OCI-LY3 (cell line): Measurements from ENCODE around the gene OPTC.

ENCODE experiments used
- H2AFZ ChIP-seq: fragments of 200-600, 300-600 bp; shearing (Covaris generic); 2 replicates; pipeline ENCODE4 v1.6.0; 2014; ENCODE audit warnings: antibody characterized with exemption, low read depth, low read length
- H3K27ac ChIP-seq: fragments of 200-600, 300-600 bp; sonication (generic); 2 replicates; pipeline ENCODE4 v1.5.1; 2014; ENCODE audit warnings: mild to moderate bottlenecking, low read length, moderate library complexity, mixed read lengths
- H3K27me3 ChIP-seq: fragments of 200-600, 300-600 bp; sonication (generic); 2 replicates; pipeline ENCODE4 v1.6.1; 2014; ENCODE audit warnings: low read depth, low read length, mixed read lengths
- H3K36me3 ChIP-seq: fragments of 200-600, 300-600 bp; sonication (generic); replicated peaks from 2 replicates; pipeline ENCODE3; 2014; ENCODE audit warnings: low read depth, low read length, mixed read lengths
- H3K4me1 ChIP-seq: fragments of 300-600, 200-600 bp; sonication (generic); 2 replicates; pipeline ENCODE4 v1.6.1; 2014; ENCODE audit warnings: low read length, mixed read lengths
- H3K4me2 ChIP-seq: fragments of 200-600, 300-600 bp; sonication (generic); 2 replicates; pipeline ENCODE4 v1.6.1; 2014; ENCODE audit warnings: low read length, mixed read lengths
- H3K4me3 ChIP-seq: fragments of 300-600, 200-600 bp; sonication (generic); 2 replicates; pipeline ENCODE4 v1.5.1; 2014; ENCODE audit warnings: antibody characterized with exemption, mild to moderate bottlenecking, low read length, moderate library complexity
- H3K79me2 ChIP-seq: fragments of 300-600, 200-600 bp; shearing (Covaris generic); 2 replicates; pipeline ENCODE4 v1.6.1; 2014; ENCODE audit warnings: mild to moderate bottlenecking, low read length, mixed read lengths
- H3K9ac ChIP-seq: fragments of 300-600, 200-600 bp; shearing (Covaris generic); 2 replicates; pipeline ENCODE4 v1.6.0; 2014; ENCODE audit warnings: mild to moderate bottlenecking, low read length, moderate library complexity
- H3K9me3 ChIP-seq: fragments of 200-600, 300-600 bp; shearing (Covaris generic); 2 replicates; pipeline ENCODE4 v1.6.1; 2014; ENCODE audit warnings: low read length, mixed read lengths; ENCODE audit not compliant: insufficient read depth
- H4K20me1 ChIP-seq: fragments of 200-600, 300-600 bp; sonication (generic); 2 replicates; pipeline ENCODE4 v1.6.1; 2016; ENCODE audit warnings: low read length, mixed read lengths; ENCODE audit not compliant: insufficient read depth
- CTCF ChIP-seq: fragments of 200-600, 300-600 bp; sonication (generic); IDR thresholded peaks from 2 replicates; pipeline ENCODE4 v1.5.1; 2014; ENCODE audit warnings: antibody characterized with exemption, low read length, low read depth
- EZH2phosphoT487 ChIP-seq: fragments of 200-600 bp; shearing (Covaris generic); IDR thresholded peaks from 2 replicates; pipeline ENCODE4 v1.6.1; 2018; ENCODE audit warnings: antibody characterized with exemption, mixed run types, low read depth

Gene OPTC

GRCh38 chr1:203511513-203511912, 17.6 kb downstream of the OPTC start:
- H3K27ac ChIP-seq, result no peak overlapping the region
- H3K79me2 ChIP-seq, result no peaks in the 10 kb centered on the region
- H3K4me2 ChIP-seq, result no peak overlapping the region
- no peaks in the 10 kb centered on the region for H3K9me3 ChIP-seq
- peaks cover 18% of the 10 kb centered on the region for H3K4me1 ChIP-seq
- no peak overlapping the region for H3K9ac ChIP-seq
- H2AFZ ChIP-seq, result no peak overlapping the region
- H4K20me1 ChIP-seq, result no peaks in the 10 kb centered on the region
- TF ChIP-seq EZH2phosphoT487 (no peak), CTCF (no peak)
- no peak overlapping the region for H3K4me3 ChIP-seq
- no peaks in the 10 kb centered on the region for H3K36me3 ChIP-seq
- no peaks in the 10 kb centered on the region for H3K27me3 ChIP-seq

- no peak overlapping the region for H3K4me3 ChIP-seq
These were observed 18.0 kb downstream of the OPTC start for GRCh38 chr1:203511930-203512329.

GRCh38 chr1:203512517-203512847, 18.5 kb downstream of the OPTC start:
- TF ChIP-seq CTCF (no peak), EZH2phosphoT487 (no peak)
- Histone ChIP-seq H3K27ac (no peak overlapping the region), H3K36me3 (no peaks in the 10 kb centered on the region), H3K4me2 (peak overlapping the region; percentile 36; the same call in 1 of the 2 replicates), H3K9ac (no peak overlapping the region), H3K9me3 (no peaks in the 10 kb centered on the region), H3K27me3 (no peaks in the 10 kb centered on the region), H3K4me1 (peaks cover 18% of the 10 kb centered on the region), H4K20me1 (no peaks in the 10 kb centered on the region), H2AFZ (no peak overlapping the region), H3K4me3 (no peak overlapping the region), H3K79me2 (no peaks in the 10 kb centered on the region)

More at GRCh38 chr1:203511930-203512329, 18.0 kb downstream of the OPTC start:
- no peaks in the 10 kb centered on the region for H3K36me3 ChIP-seq
- H3K79me2 ChIP-seq, result no peaks in the 10 kb centered on the region
- no peak overlapping the region for H3K27ac ChIP-seq
- no peaks in the 10 kb centered on the region for H3K27me3 ChIP-seq
- H2AFZ ChIP-seq, result no peak overlapping the region
- no peak for TF ChIP-seq CTCF
- H4K20me1 ChIP-seq, result no peaks in the 10 kb centered on the region
- no peak overlapping the region for H3K9ac ChIP-seq
- no peak overlapping the region for H3K4me2 ChIP-seq
- H3K4me1 ChIP-seq, result peaks cover 18% of the 10 kb centered on the region
- H3K9me3 ChIP-seq, result no peaks in the 10 kb centered on the region

GRCh38 chr1:203512848-203513584, 19.1 kb downstream of the OPTC start:
- Histone ChIP-seq H3K4me3 (no peak overlapping the region), H3K27ac (peak overlapping the region; percentile 19)

More at GRCh38 chr1:203512848-203513584, 19.1 kb downstream of the OPTC start:
- Histone ChIP-seq H3K79me2 (no peaks in the 10 kb centered on the region), H3K4me1 (peaks cover 18% of the 10 kb centered on the region), H3K4me2 (peak overlapping the region; percentile 36), H3K9me3 (no peaks in the 10 kb centered on the region), H3K27me3 (no peaks in the 10 kb centered on the region), H4K20me1 (no peaks in the 10 kb centered on the region), H3K9ac (no peak overlapping the region), H2AFZ (peak overlapping the region; percentile 32; the same call in 1 of the 2 replicates), H3K36me3 (no peaks in the 10 kb centered on the region)
- TF ChIP-seq EZH2phosphoT487 (no peak), CTCF (no peak)
